Activated CD8-positive, alpha-beta T cell treated with anti-CD3 and anti-CD28 coated beads, Interleukin-2, amount 10 ng/mL, durations not matched to agents 7 days and 5 days (primary cell): Measurements from ENCODE around the gene HNRNPH1. TPM values are rescaled to one million over a fixed set of nuclear protein-coding genes. Genes with fewer than 3 reads are reported as not detected.

Source experiments
- ATAC-seq: fragments of 150-1000 bp; cut with Tn5 transposase; one replicate; pipeline ENCODE4 v1.10.0; 2021; ENCODE audit warnings: moderate library complexity
- CTCF ChIA-PET: fragments of 350-600 bp; sonication (Branson Sonifier 250); formaldehyde crosslinking; loops from one replicate; lab custom pipeline; 2021; ENCODE audit warnings: antibody characterized with exemption; lab: Charles Lee
- POLR2A ChIA-PET: fragments of 350-600 bp; sonication (Branson Sonifier 250); formaldehyde crosslinking; loops from one replicate; lab custom pipeline; 2021; ENCODE audit warnings: antibody characterized with exemption; lab: Charles Lee
- DNase-seq: peaks from one replicate; pipeline ENCODE4 v3.0.0-alpha.2; 2020
- H3K27ac Mint-ChIP-seq: one replicate; pipeline ENCODE4 v1.8.0; 2021; ENCODE audit warnings: mild to moderate bottlenecking, mixed read lengths
- H3K27me3 Mint-ChIP-seq: one replicate; pipeline ENCODE4 v1.8.0; 2021; ENCODE audit warnings: low read depth, mixed read lengths
- H3K36me3 Mint-ChIP-seq: one replicate; pipeline ENCODE4 v1.8.0; 2021; ENCODE audit warnings: low read depth, mixed read lengths
- H3K4me1 Mint-ChIP-seq: one replicate; pipeline ENCODE4 v1.8.0; 2021; ENCODE audit warnings: low read depth, mixed read lengths
- H3K4me3 Mint-ChIP-seq: one replicate; pipeline ENCODE4 v1.8.0; 2021; ENCODE audit warnings: mild to moderate bottlenecking, mixed read lengths
- H3K9me3 Mint-ChIP-seq: one replicate; pipeline ENCODE4 v1.8.0; 2022; ENCODE audit warnings: mixed read lengths; ENCODE audit not compliant: insufficient read depth
- total RNA-seq, 2 experiments: library from RNA; stranded (reverse); gene quantifications; one replicate each; pipeline ENCODE4 v1.2.3, GENCODE V29; 2021

HNRNPH1 gene
- total RNA-seq, 2 experiments from 2014 or later = 869 to 884 TPM

GRCh38 chr5:179620703-179621350 lies 2.6 kb downstream of the HNRNPH1 start:
- ChIA-PET CTCF (interaction anchor here (1.6 kb wide), 1 partner anchor 9 kb away, joined by 4 read pairs; no protein-coding TSS in a partner anchor), POLR2A (interaction anchor here (0.5 to 6.5 kb wide), 4 partner anchors 10 to 83 kb away, joined by 3 to 158 read pairs (median 4); no protein-coding TSS in a partner anchor)
- no peak for ATAC-seq
- no peaks in the 10 kb centered on the region for H3K27me3 Mint-ChIP-seq
- H3K4me3 Mint-ChIP-seq = peak overlapping the region; percentile 92
- peaks cover 74% of the 10 kb centered on the region for H3K36me3 Mint-ChIP-seq
- H3K9me3 Mint-ChIP-seq = no peaks in the 10 kb centered on the region
- H3K27ac Mint-ChIP-seq = peak overlapping the region; percentile 89
- DNase-seq = no peak
- H3K4me1 Mint-ChIP-seq = peaks cover 57% of the 10 kb centered on the region

GRCh38 chr5:179620293-179620692 lies 3.2 kb downstream of the HNRNPH1 start:
- Mint-ChIP-seq H3K27me3 (no peaks in the 10 kb centered on the region), H3K4me3 (peak overlapping the region; percentile 92), H3K4me1 (peaks cover 60% of the 10 kb centered on the region), H3K9me3 (no peaks in the 10 kb centered on the region), H3K36me3 (peaks cover 79% of the 10 kb centered on the region), H3K27ac (peak overlapping the region; percentile 89)
- ChIA-PET POLR2A (interaction anchor here (0.5 to 6.5 kb wide), 4 partner anchors 10 to 83 kb away, joined by 3 to 158 read pairs (median 4); no protein-coding TSS in a partner anchor), CTCF (no interaction called here)
- ATAC-seq = no peak
- no peak for DNase-seq

- H3K27me3 Mint-ChIP-seq = no peaks in the 10 kb centered on the region
- H3K4me1 Mint-ChIP-seq = peaks cover 56% of the 10 kb centered on the region
- H3K27ac Mint-ChIP-seq = no peak overlapping the region
- ChIA-PET POLR2A (interaction anchor here (0.7 to 6.5 kb wide), 5 partner anchors 9 to 104 kb away, joined by 3 to 158 read pairs (median 3); partner anchors contain the start of gene RUFY1), CTCF (no interaction called here)
- no peaks in the 10 kb centered on the region for H3K9me3 Mint-ChIP-seq
- DNase-seq = no peak
- ATAC-seq = no peak
- H3K4me3 Mint-ChIP-seq = peak overlapping the region; percentile 92
- peaks cover 80% of the 10 kb centered on the region for H3K36me3 Mint-ChIP-seq
These were observed 3.7 kb downstream of the HNRNPH1 start for GRCh38 chr5:179619776-179620175.

- H3K9me3 Mint-ChIP-seq = no peaks in the 10 kb centered on the region
- ATAC-seq = no peak
- POLR2A ChIA-PET = interaction anchor here (0.7 to 6.5 kb wide), 5 partner anchors 8 to 105 kb away, joined by 3 to 158 read pairs (median 3); partner anchors contain the start of gene RUFY1
- H3K27me3 Mint-ChIP-seq = no peaks in the 10 kb centered on the region
- H3K36me3 Mint-ChIP-seq = peaks cover 84% of the 10 kb centered on the region
- CTCF ChIA-PET = no interaction called here
- H3K27ac Mint-ChIP-seq = peak overlapping the region; percentile 80
- H3K4me1 Mint-ChIP-seq = peaks cover 52% of the 10 kb centered on the region
- no peak for DNase-seq
- peak overlapping the region; percentile 92 for H3K4me3 Mint-ChIP-seq
These were observed 4.4 kb downstream of the HNRNPH1 start for GRCh38 chr5:179618923-179619554.

GRCh38 chr5:179617930-179618329 lies 5.5 kb downstream of the HNRNPH1 start:
- no peaks in the 10 kb centered on the region for H3K27me3 Mint-ChIP-seq
- ChIA-PET CTCF (interaction anchor here (1.6 kb wide), 1 partner anchor 10 kb away, joined by 5 read pairs; no protein-coding TSS in a partner anchor), POLR2A (interaction anchor here (1.0 to 1.4 kb wide), 2 partner anchors 9 to 82 kb away, joined by 3 to 4 read pairs; no protein-coding TSS in a partner anchor)
- ATAC-seq (no peak), DNase-seq (no peak)
- H3K9me3 Mint-ChIP-seq = no peaks in the 10 kb centered on the region
- peaks cover 63% of the 10 kb centered on the region for H3K4me1 Mint-ChIP-seq
- peak overlapping the region; percentile 43 for H3K27ac Mint-ChIP-seq
- peaks cover 87% of the 10 kb centered on the region for H3K36me3 Mint-ChIP-seq
- peak overlapping the region; percentile 14 for H3K4me3 Mint-ChIP-seq

GRCh38 chr5:179616002-179616594 lies 7.4 kb downstream of the HNRNPH1 start:
- no peak for ATAC-seq
- Mint-ChIP-seq H3K9me3 (no peaks in the 10 kb centered on the region), H3K4me1 (peaks cover 65% of the 10 kb centered on the region), H3K27me3 (no peaks in the 10 kb centered on the region), H3K36me3 (peaks cover 82% of the 10 kb centered on the region), H3K4me3 (no peak overlapping the region), H3K27ac (peak overlapping the region; percentile 51)
- CTCF ChIA-PET = interaction anchor here (1.6 kb wide), 1 partner anchor 8 kb away, joined by 5 read pairs; no protein-coding TSS in a partner anchor
- POLR2A ChIA-PET = interaction anchor here (0.6 to 11.0 kb wide), 5 partner anchors 5 to 116 kb away, joined by 3 to 158 read pairs (median 3); partner anchors contain the start of genes HNRNPH1, MAML1 and RUFY1
- no peak for DNase-seq

GRCh38 chr5:179615203-179615602 lies 8.3 kb downstream of the HNRNPH1 start:
- Mint-ChIP-seq H3K9me3 (no peaks in the 10 kb centered on the region), H3K4me3 (no peak overlapping the region), H3K27me3 (no peaks in the 10 kb centered on the region), H3K27ac (no peak overlapping the region), H3K36me3 (peaks cover 82% of the 10 kb centered on the region), H3K4me1 (peaks cover 65% of the 10 kb centered on the region)
- ChIA-PET POLR2A (interaction anchor here (1.2 to 11.0 kb wide), 5 partner anchors 6 to 117 kb away, joined by 3 to 158 read pairs (median 3); partner anchors contain the start of genes HNRNPH1, MAML1 and RUFY1), CTCF (interaction anchor here (1.2 kb wide), 1 partner anchor 147 kb away, joined by 3 read pairs; no protein-coding TSS in a partner anchor)
- no peak for ATAC-seq
- no peak for DNase-seq

GRCh38 chr5:179614745-179615144 lies 8.7 kb downstream of the HNRNPH1 start:
- ATAC-seq = no peak
- Mint-ChIP-seq H3K36me3 (peaks cover 82% of the 10 kb centered on the region), H3K4me1 (peaks cover 69% of the 10 kb centered on the region), H3K27ac (peak overlapping the region; percentile 37), H3K27me3 (no peaks in the 10 kb centered on the region), H3K9me3 (no peaks in the 10 kb centered on the region), H3K4me3 (no peak overlapping the region)
- ChIA-PET POLR2A (interaction anchor here (0.6 to 11.0 kb wide), 5 partner anchors 7 to 280 kb away, joined by 3 to 158 read pairs (median 3); partner anchors contain the start of genes HNRNPH1, MAML1 and RUFY1), CTCF (interaction anchor here (1.2 kb wide), 1 partner anchor 148 kb away, joined by 3 read pairs; no protein-coding TSS in a partner anchor)
- no peak for DNase-seq

- DNase-seq (no peak), ATAC-seq (no peak)
- no peaks in the 10 kb centered on the region for H3K9me3 Mint-ChIP-seq
- H3K27ac Mint-ChIP-seq = peak overlapping the region; percentile 58
- peaks cover 82% of the 10 kb centered on the region for H3K36me3 Mint-ChIP-seq
- H3K4me1 Mint-ChIP-seq = peaks cover 74% of the 10 kb centered on the region
- H3K4me3 Mint-ChIP-seq = no peak overlapping the region
- H3K27me3 Mint-ChIP-seq = no peaks in the 10 kb centered on the region
- POLR2A ChIA-PET = interaction anchor here (0.6 to 11.0 kb wide), 6 partner anchors 8 to 119 kb away, joined by 3 to 158 read pairs (median 6); partner anchors contain the start of genes HNRNPH1 and MAML1
- CTCF ChIA-PET = interaction anchor here (0.7 to 1.9 kb wide), 2 partner anchors 10 to 87 kb away, joined by 3 to 6 read pairs; partner anchors contain the start of gene HNRNPH1
These were observed 9.9 kb downstream of the HNRNPH1 start for GRCh38 chr5:179613460-179614071.

- Mint-ChIP-seq H3K27me3 (no peaks in the 10 kb centered on the region), H3K9me3 (no peaks in the 10 kb centered on the region), H3K4me1 (peaks cover 77% of the 10 kb centered on the region), H3K27ac (peak overlapping the region; percentile 58), H3K4me3 (no peak overlapping the region), H3K36me3 (peaks cover 84% of the 10 kb centered on the region)
- ATAC-seq = no peak
- DNase-seq = no peak
- CTCF ChIA-PET = interaction anchor here (0.6 to 1.9 kb wide), 2 partner anchors 10 to 11 kb away, joined by 3 to 6 read pairs; partner anchors contain the start of gene HNRNPH1
- POLR2A ChIA-PET = interaction anchor here (0.9 to 11.0 kb wide), 4 partner anchors 9 to 61 kb away, joined by 3 to 158 read pairs (median 6); partner anchors contain the start of gene HNRNPH1
These were observed 10.7 kb downstream of the HNRNPH1 start for GRCh38 chr5:179612577-179613459.
